GM21717 (cell line): ENCODE results near the gene PNCK.

ENCODE experiments used
- ATAC-seq: cut with Tn5 transposase; IDR thresholded peaks from one replicate; pipeline ENCODE4 v1.9.1; 2021; ENCODE audit warnings: mild to moderate bottlenecking, moderate library complexity; ENCODE audit not compliant: unreplicated experiment

PNCK gene

DNA sequence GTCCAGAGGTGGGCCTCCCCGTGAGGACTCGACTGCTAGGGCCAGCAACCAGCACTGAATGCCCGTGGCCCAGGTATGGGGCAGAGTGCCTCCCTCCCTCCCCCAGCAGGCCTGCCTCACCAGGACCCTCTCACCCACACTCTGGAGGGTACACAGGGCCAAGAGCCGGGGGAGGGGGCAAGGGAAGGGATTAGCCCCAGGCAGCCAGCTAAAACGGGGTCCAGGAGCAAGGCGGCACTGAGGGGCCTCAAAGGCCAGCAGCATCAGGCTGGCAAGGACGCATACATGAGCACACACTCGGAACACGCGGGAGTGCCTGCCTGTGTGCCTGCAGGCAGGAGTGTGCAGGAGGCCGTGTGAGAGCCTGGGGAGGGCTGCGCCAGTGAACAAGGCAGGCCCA lies 44.9 kb downstream of the PNCK start:
- ATAC-seq, result no peak

DNA sequence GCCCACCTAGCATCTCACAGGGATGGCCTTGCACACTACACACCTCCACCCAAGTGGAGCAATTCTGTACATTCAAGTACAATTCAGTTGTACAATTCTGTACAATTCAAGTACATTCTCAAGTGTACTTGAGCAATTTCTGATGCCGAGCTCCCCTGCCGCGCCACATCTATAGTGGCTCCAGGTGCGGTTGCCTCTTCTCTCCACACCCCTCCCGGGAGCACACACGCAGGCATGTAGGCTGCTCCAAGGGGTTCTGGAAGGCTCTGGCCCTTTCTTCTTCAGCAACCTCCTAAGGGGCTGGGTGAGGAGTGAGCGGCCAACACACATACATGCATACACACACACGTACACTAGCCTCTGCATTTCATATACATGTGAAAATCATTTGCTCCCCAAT lies 45.5 kb downstream of the PNCK start:
- no peak for ATAC-seq

DNA sequence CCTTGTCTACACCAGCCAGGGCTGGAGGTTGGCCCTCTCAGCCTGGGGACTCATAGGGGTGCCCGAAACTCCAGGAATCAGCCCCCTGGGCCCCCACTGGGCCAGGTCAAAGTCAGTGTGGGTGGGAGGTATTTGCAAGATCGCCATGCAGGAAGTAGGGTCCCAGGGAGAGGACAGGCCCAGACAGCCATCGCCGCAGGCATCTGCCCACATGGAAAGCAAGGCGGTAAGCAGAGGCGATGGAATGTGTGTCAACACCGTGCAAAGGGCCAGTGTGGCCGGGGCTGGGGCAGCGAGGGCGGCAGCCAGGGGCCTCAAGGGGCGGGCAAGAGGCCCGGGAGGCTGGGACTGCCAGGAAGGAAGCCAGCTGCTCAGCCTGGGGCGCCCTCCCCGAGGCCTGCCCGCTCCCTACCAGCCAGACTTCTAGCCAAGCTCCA lies 45.9 kb downstream of the PNCK start:
- ATAC-seq, result no peak

DNA sequence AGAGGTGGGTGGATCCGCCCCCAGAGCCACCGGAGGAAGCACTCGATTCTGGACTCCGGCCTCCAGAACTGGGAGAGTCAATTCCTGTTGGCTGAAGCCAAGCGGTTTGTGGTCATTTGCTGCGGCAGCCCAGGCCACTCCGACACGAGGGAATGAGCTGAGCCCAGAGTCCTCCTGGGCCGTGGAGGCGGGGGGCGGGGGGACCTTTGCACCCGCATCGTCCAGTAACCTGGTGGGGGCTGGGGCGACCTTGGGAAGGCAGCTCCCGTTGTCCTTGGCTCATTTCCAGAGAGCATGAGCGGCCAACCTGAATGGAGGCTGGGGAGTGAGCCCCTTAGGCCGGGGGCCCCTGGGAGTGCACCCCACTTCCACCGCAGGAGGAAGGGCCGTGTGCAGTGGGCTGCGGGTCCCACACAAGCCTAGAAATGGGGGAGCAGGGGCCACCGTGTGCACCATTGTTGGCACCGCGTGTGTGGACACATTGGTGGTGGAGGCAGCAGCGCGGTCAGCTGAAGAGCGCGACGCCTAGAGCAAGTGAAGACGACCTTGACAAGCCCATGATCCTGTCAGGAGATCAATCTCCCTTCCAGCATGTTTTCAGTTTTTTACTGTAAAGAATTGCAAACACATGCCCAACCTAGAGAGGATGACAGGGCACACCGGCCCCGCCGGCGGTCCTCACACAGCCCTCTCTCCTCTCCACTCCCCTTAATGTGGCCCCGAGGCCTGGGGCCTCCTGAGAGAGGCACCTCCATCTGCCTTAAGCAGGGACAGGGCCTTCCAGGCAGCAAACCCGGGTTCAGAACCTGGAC lies 46.5 kb downstream of the PNCK start:
- no peak for ATAC-seq

DNA sequence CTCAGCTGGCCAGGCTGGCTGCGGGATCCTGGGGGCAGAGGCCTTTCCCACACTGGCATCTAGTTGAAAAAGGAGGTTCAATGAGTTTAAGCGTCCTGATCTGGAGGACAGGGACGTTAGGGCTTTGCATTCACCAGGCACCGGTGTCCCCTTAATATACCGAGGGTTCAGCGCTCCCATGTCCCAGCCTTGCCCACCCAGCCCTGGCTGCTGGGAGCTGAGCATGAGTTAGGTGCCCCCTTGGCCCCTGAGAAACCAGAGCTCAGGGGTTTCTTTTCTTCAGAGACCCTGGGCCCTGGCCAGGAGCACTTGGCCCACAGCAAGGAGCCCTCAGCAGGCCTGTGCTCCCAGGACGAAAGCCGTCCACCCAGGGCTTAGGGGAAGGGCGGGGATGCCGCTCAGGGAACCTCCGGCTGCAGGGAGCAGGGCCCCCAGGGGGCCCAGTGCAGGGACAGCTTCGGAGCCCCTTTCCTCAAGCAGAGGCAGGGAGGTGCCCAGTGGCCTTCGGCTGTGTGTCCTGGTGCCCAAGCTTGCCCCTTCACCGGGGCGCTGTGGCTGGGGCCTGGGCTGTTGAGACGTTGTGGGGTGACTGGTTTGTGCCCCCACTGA lies 47.5 kb downstream of the PNCK start:
- ATAC-seq, result no peak

DNA sequence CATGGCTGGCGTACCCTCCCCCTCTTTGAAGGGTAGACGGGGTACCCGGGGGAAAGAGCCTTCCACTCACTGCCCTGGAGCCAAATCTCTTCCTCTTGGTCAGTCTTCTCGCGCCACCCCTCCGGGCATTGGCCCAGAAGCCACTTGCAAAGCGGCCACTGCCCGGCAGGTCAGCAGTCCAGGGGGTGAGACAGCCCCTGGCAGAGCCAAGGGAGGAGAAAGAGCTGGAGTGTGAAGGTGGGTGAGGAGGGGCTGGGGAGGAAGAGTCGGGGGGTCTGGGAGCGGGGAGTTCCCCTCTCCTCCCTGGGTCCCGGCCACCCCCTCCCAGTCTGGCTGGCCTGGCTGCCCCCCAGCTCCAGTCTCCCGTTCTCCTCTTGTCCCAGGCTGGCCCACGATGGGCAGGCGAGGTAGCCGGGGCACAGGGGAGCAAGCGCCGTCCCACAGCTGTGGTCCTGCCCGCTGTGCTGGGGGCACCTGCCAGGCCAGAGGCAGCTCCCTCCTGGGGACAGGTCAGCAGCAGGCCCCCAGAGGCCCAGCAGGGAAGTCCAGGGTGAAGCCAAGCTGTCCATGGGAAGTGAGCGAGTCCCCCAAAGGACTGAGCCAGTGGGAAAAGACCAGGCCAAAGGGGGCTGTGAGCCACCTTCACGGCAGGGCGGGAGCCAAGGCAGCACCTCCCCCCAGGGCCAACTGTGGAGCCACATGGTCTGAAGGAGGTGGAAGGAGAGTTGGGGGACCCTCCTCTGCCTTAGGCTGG lies 48.2 kb downstream of the PNCK start:
- ATAC-seq, result no peak

DNA sequence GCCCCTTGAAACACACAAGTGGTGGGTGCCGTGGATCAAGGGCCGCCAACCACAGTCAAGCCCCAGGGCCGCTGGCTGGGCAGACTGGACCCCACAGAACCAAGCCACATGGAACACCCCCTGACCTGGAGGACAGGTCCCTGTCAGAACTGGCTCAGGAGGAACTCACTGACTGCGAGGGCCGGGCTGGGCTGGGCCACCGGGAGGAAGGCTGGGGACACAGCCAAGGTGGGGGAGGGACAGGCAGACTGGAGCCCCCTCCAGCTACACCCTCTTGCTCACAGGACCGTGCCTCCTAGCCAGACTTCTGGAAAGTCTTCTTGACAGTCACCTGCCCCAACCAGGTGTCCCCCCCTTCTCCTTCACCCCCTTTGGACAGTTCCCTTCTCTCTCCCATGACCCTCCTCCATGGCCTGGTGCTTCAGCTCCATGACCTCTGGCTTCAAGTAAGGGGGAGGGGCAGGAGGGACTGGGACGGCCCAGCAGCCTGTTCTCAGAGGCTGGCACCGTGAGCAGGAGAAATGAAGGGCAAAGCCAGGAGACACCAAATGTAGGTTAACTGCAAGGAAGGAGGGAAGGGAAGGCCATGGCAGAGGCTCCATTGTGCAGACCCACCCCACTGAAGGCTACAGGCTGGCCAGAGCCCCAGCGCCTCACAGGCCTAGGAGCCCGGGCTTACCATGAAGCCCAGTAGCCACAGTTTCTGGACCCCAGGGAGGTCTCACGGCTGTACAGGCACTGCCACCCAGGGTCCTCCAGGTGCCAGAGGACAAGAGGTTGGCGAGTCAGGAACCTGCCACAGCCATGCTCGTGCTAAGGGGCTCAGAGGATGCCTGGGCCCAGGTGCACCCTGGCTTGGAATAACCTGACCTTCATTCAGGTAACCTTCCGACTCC lies 49.2 kb downstream of the PNCK start:
- ATAC-seq, result no peak

DNA sequence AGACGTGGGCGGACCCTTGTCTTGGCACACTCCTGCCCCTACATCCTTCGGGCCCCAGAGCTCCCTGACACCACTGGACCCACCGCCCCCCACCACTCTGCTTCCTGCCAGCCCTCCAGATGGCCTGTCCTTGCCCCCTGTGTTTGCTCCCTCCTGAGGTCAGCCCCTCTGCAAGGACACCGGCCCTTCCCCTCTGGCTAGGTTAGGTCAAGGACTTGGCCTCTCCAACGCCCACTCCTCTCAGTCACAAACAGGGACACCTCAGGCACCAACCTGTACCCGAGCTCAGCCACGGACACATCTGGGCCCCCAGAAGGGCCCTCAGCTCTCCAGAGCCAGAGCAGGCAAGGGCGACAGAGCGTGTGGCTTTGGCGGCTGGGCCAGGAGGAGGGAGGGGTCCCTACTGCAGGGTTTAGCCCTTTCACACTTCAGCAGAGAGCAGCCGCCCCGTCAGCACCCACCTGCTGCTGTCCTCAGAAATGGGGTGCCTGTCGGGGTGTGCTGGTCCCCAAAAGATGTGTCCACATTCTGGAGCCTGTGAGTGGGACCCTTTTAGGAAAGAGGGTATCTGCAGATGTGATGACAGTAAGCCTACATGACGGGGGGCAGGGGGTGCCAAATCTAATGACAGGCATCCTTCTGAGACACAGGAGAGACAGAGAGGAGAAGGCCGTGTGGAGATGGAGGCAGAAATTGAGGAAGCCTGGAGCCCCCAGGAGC lies 50.1 kb downstream of the PNCK start:
- no peak for ATAC-seq

DNA sequence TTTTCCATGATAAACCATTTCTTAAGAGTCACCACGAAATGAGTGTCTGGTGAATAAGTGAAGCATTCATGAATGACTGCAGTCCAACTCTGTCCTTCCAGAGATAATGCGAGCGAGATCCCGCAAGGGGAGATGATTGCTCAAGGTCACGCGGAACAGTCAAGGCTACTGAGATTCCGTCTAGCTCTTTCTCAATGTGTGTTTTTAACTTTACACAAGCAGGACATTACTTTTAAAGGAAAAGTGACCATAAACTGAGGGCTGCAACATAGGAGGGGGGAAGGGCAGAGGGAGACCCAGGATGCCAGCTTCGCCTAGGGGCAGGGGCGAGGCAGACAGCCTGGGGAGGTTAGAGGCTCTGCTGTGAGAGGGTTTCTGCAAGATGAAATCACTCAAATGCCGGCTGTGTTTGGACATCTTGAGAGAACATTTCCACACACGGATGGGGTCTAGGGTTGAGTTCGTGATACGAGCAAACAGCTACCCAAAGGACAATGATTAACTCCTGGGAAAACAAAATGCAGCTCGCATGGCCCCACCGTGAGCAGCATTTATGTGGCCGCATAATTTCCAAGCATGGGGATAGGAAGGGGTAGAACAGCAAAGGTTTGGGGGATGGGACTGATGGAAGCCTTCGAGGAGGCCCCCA lies 50.8 kb downstream of the PNCK start:
- ATAC-seq, result no peak

DNA sequence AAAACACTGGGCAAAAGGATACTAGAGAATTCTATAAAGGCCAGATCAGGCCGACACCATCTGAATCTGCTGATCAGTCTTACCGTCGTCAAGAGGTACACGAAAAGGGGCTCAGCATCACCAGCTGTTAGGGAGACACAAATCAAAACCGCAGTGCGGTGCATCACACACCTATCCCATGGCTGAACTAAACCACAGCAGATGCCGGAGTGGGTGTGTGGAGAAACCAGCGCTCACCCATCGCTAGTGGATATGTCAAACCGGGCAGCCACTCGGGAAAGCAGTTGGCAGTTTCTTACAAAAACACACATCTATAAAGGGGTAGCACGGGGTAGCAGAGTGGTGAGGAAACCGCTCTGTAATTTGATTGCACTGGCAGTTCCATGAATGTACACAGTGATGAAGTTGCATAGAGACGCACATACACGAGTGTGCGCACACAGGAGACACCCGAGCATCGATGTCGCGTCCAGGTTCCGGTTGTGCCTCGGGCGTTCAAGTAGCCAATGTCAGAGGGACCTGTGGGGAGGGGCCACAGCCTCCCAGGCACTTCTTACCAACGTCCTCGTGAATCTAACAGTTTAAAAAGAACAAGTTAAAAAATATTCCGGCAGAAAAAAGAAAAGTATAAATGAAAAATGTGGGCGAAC lies 51.5 kb downstream of the PNCK start:
- no peak for ATAC-seq

DNA sequence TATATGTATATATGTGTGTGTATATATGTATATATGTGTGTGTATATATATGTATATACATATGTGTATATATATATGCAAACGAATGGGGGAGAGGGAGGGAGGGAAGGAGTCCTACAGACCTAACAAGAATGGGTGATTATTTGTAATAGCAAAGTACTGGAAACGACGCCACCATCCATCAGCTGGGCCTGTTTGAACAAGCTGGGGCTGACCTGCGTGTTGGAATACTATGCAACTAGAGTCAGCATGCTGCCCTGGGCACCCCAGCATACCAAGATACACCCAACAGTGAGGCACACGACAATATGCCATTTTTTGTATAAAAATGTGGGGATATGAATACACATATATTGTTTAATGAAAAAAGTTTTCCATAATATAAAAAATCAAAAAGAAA lies 53.0 kb downstream of the PNCK start:
- no peak for ATAC-seq
